NCI-H1105 (cell line): ENCODE data around the gene PRR22.

ENCODE experiments used
- DNase-seq: peaks from one replicate; lab custom pipeline; 2025; lab: John Stamatoyannopoulos, UW

The PRR22 gene

GRCh38 chr19:5784581-5785147 lies at the start of gene PRR22:
Gene PRR22, minus strand, starts transcription at chr19:5784746. Its CDS starts 86 bp downstream, at chr19:5784660.
- no peak for DNase-seq

GRCh38 chr19:5832527-5833216 lies 48.1 kb upstream of the PRR22 start:
- DNase-seq: no peak

GRCh38 chr19:5832061-5832460 lies 47.5 kb upstream of the PRR22 start:
- no peak for DNase-seq

- DNase-seq: no peak
Observed at GRCh38 chr19:5831159-5831558, 46.6 kb upstream of the PRR22 start.

- no peak for DNase-seq
Observed at GRCh38 chr19:5829567-5830310, 45.2 kb upstream of the PRR22 start.

- peak; percentile 63 for DNase-seq
Observed at GRCh38 chr19:5828661-5829566, 44.4 kb upstream of the PRR22 start.

GRCh38 chr19:5827891-5828660 lies 43.5 kb upstream of the PRR22 start:
- DNase-seq: peak; percentile 92

GRCh38 chr19:5827342-5827890 lies 42.9 kb upstream of the PRR22 start:
- DNase-seq: no peak

GRCh38 chr19:5826531-5827341 lies 42.2 kb upstream of the PRR22 start:
- peak; percentile 96 for DNase-seq

- DNase-seq: no peak
Observed at GRCh38 chr19:5825178-5825577, 40.6 kb upstream of the PRR22 start.

- no peak for DNase-seq
Observed at GRCh38 chr19:5824751-5825150, 40.2 kb upstream of the PRR22 start.

- no peak for DNase-seq
Observed at GRCh38 chr19:5823579-5824281, 39.2 kb upstream of the PRR22 start.

GRCh38 chr19:5822181-5822844 lies 37.8 kb upstream of the PRR22 start:
- no peak for DNase-seq

- DNase-seq: no peak
Observed at GRCh38 chr19:5821521-5822180, 37.1 kb upstream of the PRR22 start.

- no peak for DNase-seq
Observed at GRCh38 chr19:5820785-5821184, 36.2 kb upstream of the PRR22 start.

- no peak for DNase-seq
Observed at GRCh38 chr19:5818594-5818993, 34.0 kb upstream of the PRR22 start.

- DNase-seq: no peak
Observed at GRCh38 chr19:5817218-5817617, 32.7 kb upstream of the PRR22 start.

- no peak for DNase-seq
Observed at GRCh38 chr19:5814852-5815246, 30.3 kb upstream of the PRR22 start.
